Activated B cell treated with CpG ODN at 0.5 μM for 24 hours (primary cell): ENCODE results near the gene HSD11B1L. TPM values are rescaled to one million over a fixed set of nuclear protein-coding genes. Genes with fewer than 3 reads are reported as not detected.

Source experiments
- total RNA-seq: library from RNA; stranded (reverse); gene quantifications from 2 replicates; pipeline ENCODE4 v1.2.3, GENCODE V29; 2022

HSD11B1L gene
- total RNA-seq, 1 donor from 2014 or later, result 1.5 TPM

Other genes starting within 250 kb of the HSD11B1L start
- gene ZNRF4, start 225.6 kb upstream of the HSD11B1L start, total RNA-seq, result not detected in 2 replicates
- gene TINCR, start 113.1 kb upstream of the HSD11B1L start, total RNA-seq, result 0.61 and 1.00 TPM in 2 replicates
- gene SAFB2, start 58.3 kb upstream of the HSD11B1L start, total RNA-seq, result 123 and 143 TPM in 2 replicates
- gene SAFB, start 57.9 kb upstream of the HSD11B1L start, total RNA-seq, result 162 and 171 TPM in 2 replicates
- gene MICOS13, start 511 bp upstream of the HSD11B1L start, total RNA-seq, result 58.0 and 60.8 TPM in 2 replicates
- 1,170 and 1,330 TPM in 2 replicates for gene RPL36, start 9.3 kb downstream of the HSD11B1L start, total RNA-seq
- 72.9 and 77.5 TPM in 2 replicates for gene LONP1, start 39.1 kb downstream of the HSD11B1L start, total RNA-seq
- not detected in 2 replicates for gene CATSPERD, start 39.6 kb downstream of the HSD11B1L start, total RNA-seq
- gene PRR22, start 103.7 kb downstream of the HSD11B1L start, total RNA-seq, result 7.5 and 9.8 TPM in 2 replicates
- 82.8 and 89.1 TPM in 2 replicates for gene DUS3L, start 110.1 kb downstream of the HSD11B1L start, total RNA-seq
- 0.32 and 0.42 TPM in 2 replicates for gene NRTN, start 124.0 kb downstream of the HSD11B1L start, total RNA-seq
- not detected in 2 replicates for gene FUT6, start 158.7 kb downstream of the HSD11B1L start, total RNA-seq
- not detected in 2 replicates for gene FUT3, start 170.4 kb downstream of the HSD11B1L start, total RNA-seq
- not detected in 2 replicates for gene FUT5, start 189.5 kb downstream of the HSD11B1L start, total RNA-seq
- 193 and 225 TPM in 2 replicates for gene NDUFA11, start 222.8 kb downstream of the HSD11B1L start, total RNA-seq
- 11.2 and 13.3 TPM in 2 replicates for gene VMAC, start 223.8 kb downstream of the HSD11B1L start, total RNA-seq
- 15.9 and 21.6 TPM in 2 replicates for gene CAPS, start 233.2 kb downstream of the HSD11B1L start, total RNA-seq